IMR-90 (cell line): ENCODE data around the gene YKT6. TPM values are rescaled to one million over a fixed set of nuclear protein-coding genes. Genes with fewer than 3 reads are reported as not detected.

ENCODE experiments used
- ATAC-seq: fragments of 200-7000 bp; cut with Tn5 transposase; 2 replicates; pipeline ENCODE4 v1.9.1; 2020; ENCODE audit warnings: low read depth, mild to moderate bottlenecking, moderate library complexity
- BruUV-seq: library from RNA; stranded (reverse); fragments of 400-500 nt; replicated peaks from 2 replicates; lab custom pipeline; 2021; lab: Mats Ljungman, UMichigan
- CTCF ChIA-PET: fragments of 300-600 bp; formaldehyde crosslinking; extraction: SDS; loops from one replicate; lab custom pipeline; 2021; ENCODE audit warnings: antibody characterized with exemption; lab: Yijun Ruan, JAX
- POLR2A ChIA-PET: fragments of 300-600 bp; sonication (Branson Sonifier 250); formaldehyde crosslinking; loops from one replicate; lab custom pipeline; 2022; ENCODE audit warnings: antibody characterized with exemption; ENCODE audit not compliant: unreplicated experiment; lab: Charles Lee
- DNase-seq: peaks from one replicate; pipeline ENCODE4 v3.0.0; 2013
- H2AFZ ChIP-seq: replicated peaks from 2 replicates; pipeline ENCODE3; 2013; ENCODE audit warnings: low read length, mild to moderate bottlenecking; ENCODE audit not compliant: poor library complexity
- H2AK5ac ChIP-seq: 2 replicates; pipeline ENCODE4 v1.6.1; 2013; ENCODE audit warnings: low read depth, low read length, inconsistent platforms
- H2AK9ac ChIP-seq: replicated peaks from 2 replicates; pipeline ENCODE3; 2013; ENCODE audit warnings: mild to moderate bottlenecking, low read depth, low read length, moderate library complexity; ENCODE audit not compliant: poor library complexity
- H2BK120ac ChIP-seq: 2 replicates; pipeline ENCODE4 v1.6.1; 2013; ENCODE audit warnings: low read depth, low read length, inconsistent platforms
- H2BK15ac ChIP-seq: 3 replicates; pipeline ENCODE4 v1.6.1; 2013; ENCODE audit warnings: low read depth, low read length, inconsistent platforms
- H2BK20ac ChIP-seq: 2 replicates; pipeline ENCODE4 v1.6.1; 2013; ENCODE audit warnings: low read depth, mild to moderate bottlenecking, inconsistent platforms, low read length, moderate library complexity
- H2BK5ac ChIP-seq: 2 replicates; pipeline ENCODE4 v1.6.1; 2013; ENCODE audit warnings: mild to moderate bottlenecking, low read depth, low read length, inconsistent platforms; ENCODE audit not compliant: poor library complexity, severe bottlenecking
- H3K14ac ChIP-seq: replicated peaks from 2 replicates; pipeline ENCODE4 v1.6.1; 2013; ENCODE audit warnings: low read depth, low read length, inconsistent platforms
- H3K18ac ChIP-seq: 2 replicates; pipeline ENCODE4 v1.6.1; 2013; ENCODE audit warnings: low read depth, low read length, control low read depth
- H3K23ac ChIP-seq: 2 replicates; pipeline ENCODE4 v1.6.1; 2013; ENCODE audit warnings: low read depth, low read length, inconsistent platforms
- H3K27ac ChIP-seq: 2 replicates; pipeline ENCODE4 v1.5.1; 2013; ENCODE audit warnings: mild to moderate bottlenecking, control low read depth, low read length; ENCODE audit not compliant: insufficient read depth
- H3K27me3 ChIP-seq: 2 replicates; pipeline ENCODE4 v1.6.1; 2013; ENCODE audit warnings: low read length; ENCODE audit not compliant: control insufficient read depth, insufficient read depth
- H3K36me3 ChIP-seq: 2 replicates; pipeline ENCODE4 v1.6.1; 2013; ENCODE audit warnings: low read length, mixed read lengths; ENCODE audit not compliant: control insufficient read depth, insufficient read depth
- H3K4ac ChIP-seq: 2 replicates; pipeline ENCODE4 v1.6.1; 2013; ENCODE audit warnings: low read depth, low read length, inconsistent platforms
- H3K4me1 ChIP-seq: 2 replicates; pipeline ENCODE4 v1.6.1; 2013; ENCODE audit warnings: low read length, mixed read lengths; ENCODE audit not compliant: control insufficient read depth, insufficient read depth
- H3K4me2 ChIP-seq: 2 replicates; pipeline ENCODE4 v1.6.1; 2013; ENCODE audit warnings: low read depth, mild to moderate bottlenecking, control low read depth, low read length, moderate library complexity
- H3K4me3 ChIP-seq: 2 replicates; pipeline ENCODE4 v1.5.1; 2013; ENCODE audit warnings: low read depth, mild to moderate bottlenecking, control low read depth, low read length, moderate library complexity; ENCODE audit not compliant: insufficient read depth
- H3K56ac ChIP-seq: 2 replicates; pipeline ENCODE4 v1.6.1; 2013; ENCODE audit warnings: low read length, inconsistent platforms; ENCODE audit not compliant: insufficient read depth; ENCODE audit errors: extremely low read depth
- H3K79me1 ChIP-seq, 2 experiments: 2 replicates each; pipeline ENCODE4 v1.6.1; 2013; ENCODE audit warnings: low read length in 2 of 2, inconsistent platforms in 1 of 2, low read depth in 1 of 2
- H3K9ac ChIP-seq: 2 replicates; pipeline ENCODE4 v1.6.1; 2013; ENCODE audit warnings: low read depth, low read length, control low read depth
- H3K9me1 ChIP-seq: 2 replicates; pipeline ENCODE4 v1.6.1; 2013; ENCODE audit warnings: low read length, inconsistent platforms; ENCODE audit not compliant: insufficient read depth
- H3K9me3 ChIP-seq: 2 replicates; pipeline ENCODE4 v1.6.1; 2013; ENCODE audit warnings: low read length; ENCODE audit not compliant: control insufficient read depth, insufficient read depth
- H4K20me1 ChIP-seq: 2 replicates; pipeline ENCODE4 v1.6.1; 2013; ENCODE audit warnings: low read length, inconsistent platforms; ENCODE audit not compliant: insufficient read depth
- H4K5ac ChIP-seq: 2 replicates; pipeline ENCODE4 v1.6.1; 2013; ENCODE audit warnings: mild to moderate bottlenecking, low read depth, low read length, control low read depth
- H4K8ac ChIP-seq, 2 experiments: 2 replicates each; pipeline ENCODE4 v1.6.1; 2013; ENCODE audit warnings: low read depth in 2 of 2, low read length in 2 of 2, control low read depth in 1 of 2, inconsistent platforms in 1 of 2
- H4K91ac ChIP-seq: 2 replicates; pipeline ENCODE4 v1.6.1; 2013; ENCODE audit warnings: low read depth, low read length, inconsistent platforms; ENCODE audit not compliant: insufficient read depth
- BHLHE40 ChIP-seq: fragments of 150-350 bp; IDR thresholded peaks from 2 replicates; pipeline ENCODE4 v1.6.1; 2016; ENCODE audit warnings: mild to moderate bottlenecking, low read depth, low read length
- CEBPB ChIP-seq: IDR thresholded peaks from 2 replicates; pipeline ENCODE4 v1.6.1; 2012; ENCODE audit warnings: low read depth, low read length, improper control_type of control experiment
- MAFK ChIP-seq: IDR thresholded peaks from 2 replicates; pipeline ENCODE4 v1.6.1; 2012; ENCODE audit warnings: low read depth, low read length, improper control_type of control experiment
- RFX5 ChIP-seq: IDR thresholded peaks from 2 replicates; pipeline ENCODE4 v1.8.0; 2012; ENCODE audit warnings: low read depth, mild to moderate bottlenecking, low read length, moderate library complexity
- WGBS, 2 experiments: methylation state at CpG; one replicate each; pipeline versions ENCODE4 v1.1.5 to v1.1.7; 2013; ENCODE audit warnings: missing lambda C conversion rate in 2 of 2; ENCODE audit not compliant: insufficient read length in 1 of 2; ENCODE audit errors: extremely low coverage in 2 of 2; 5-methylcytosine and 5-hydroxymethylcytosine counted together
- dilution Hi-C: fragments of 300-500 bp; cut with HindIII; formaldehyde crosslinking; loops from one replicate; pipeline ENCODE4 v1.14.3; 2018; ENCODE audit warnings: low sequenced_read_pairs; ENCODE audit not compliant: unreplicated experiment
- in situ Hi-C: fragments of 300-500 bp; cut with MboI; formaldehyde crosslinking; loops from 3 replicates; pipeline ENCODE4 v1.14.3; 2019; ENCODE audit warnings: low sequenced_read_pairs, inconsistent platforms, mixed read lengths
- intact Hi-C: fragments of 100-400 bp; cut with micrococcal nuclease; formaldehyde crosslinking; loops from 2 replicates; pipeline ENCODE4 v1.10.0; 2022
- polyA plus RNA-seq, 3 experiments: library from polyadenylated mRNA; depleted of rRNA; stranded (reverse); fragments of >200 nt; gene quantifications; 2 replicates each; pipeline ENCODE4 v1.2.3, GENCODE V29; 2012; ENCODE audit warnings: low replicate concordance in 1 of 3
- total RNA-seq: library from RNA; depleted of rRNA; stranded (reverse); fragments of >200 nt; gene quantifications from 2 replicates; pipeline ENCODE4 v1.2.3, GENCODE V29; 2012

The YKT6 gene
- total and polyA plus RNA-seq, 2 of the 4 experiments (the other 2 are of a cell fraction), result 115 to 120 TPM

DNA sequence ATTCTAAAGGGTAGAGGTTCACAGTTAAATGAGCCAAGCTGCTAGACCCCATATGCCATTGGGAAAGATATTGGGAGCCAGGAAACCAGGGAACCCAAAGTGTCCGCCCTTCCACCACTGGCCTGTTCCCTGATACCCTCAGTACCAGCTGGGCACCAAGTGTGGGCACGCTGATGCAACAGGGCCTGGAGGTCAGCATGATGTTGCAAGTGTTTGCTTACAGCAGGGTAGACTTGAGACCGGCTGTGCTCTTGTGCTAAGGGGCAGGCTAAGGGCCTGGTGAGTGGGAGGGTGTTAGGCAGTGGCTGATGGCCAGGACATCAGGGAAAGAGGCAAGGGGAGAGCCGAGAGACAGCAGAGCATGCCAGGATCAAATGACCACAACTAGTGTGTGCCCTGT is 38.6 kb upstream of the YKT6 start:
- no CpG with 5 or more reads among the region's 4 CpGs for WGBS, 2 experiments
- ATAC-seq, result no peak
- Histone ChIP-seq H4K5ac (no peak overlapping the region), H3K23ac (peak overlapping the region; percentile 32; the same call in 1 of the 2 replicates), H3K4me1 (peaks cover 8% of the 10 kb centered on the region), H2BK120ac (no peak overlapping the region; the same call in 1 of the 2 replicates), H3K27me3 (peaks cover under 1% of the 10 kb centered on the region), H2BK15ac (0 out of 3 replicates have a peak overlapping the region, but pooled peaks have one; percentile 10), H3K56ac (no peak overlapping the region), H3K14ac (no peak overlapping the region), H3K4ac (peak overlapping the region; percentile 35; the same call in 1 of the 2 replicates), H4K20me1 (no peaks in the 10 kb centered on the region), H3K18ac (peak overlapping the region; percentile 64; the same call in 1 of the 2 replicates), H2AK5ac (peak overlapping the region; percentile 83), H3K79me1 (no peaks in the 10 kb centered on the region), H4K91ac (no peak overlapping the region; the same call in 1 of the 2 replicates), H3K9me3 (no peaks in the 10 kb centered on the region), H3K4me2 (no peak overlapping the region), H3K36me3 (no peaks in the 10 kb centered on the region), H3K27ac (no peak overlapping the region), H2BK5ac (peak overlapping the region; percentile 14), H2BK20ac (peak overlapping the region; percentile 71), H4K8ac (0 out of 4 replicates have a peak overlapping the region, but pooled peaks of 1 of the 2 experiments have one; percentile 62), H2AFZ (no peak overlapping the region), H3K4me3 (no peak overlapping the region), H2AK9ac (no peak overlapping the region), H3K9me1 (peaks cover 7% of the 10 kb centered on the region; the same call in 1 of the 2 replicates), H3K9ac (no peak overlapping the region)
- in situ Hi-C loops, result no loop called here
- intact Hi-C loops, result no loop called here
- no TSS peak for BruUV-seq
- POLR2A ChIA-PET, result no interaction called here
- dilution Hi-C loops, result no loop called here
- DNase-seq, result no peak
- CTCF ChIA-PET, result no interaction called here
- no peak for TF ChIP-seq BHLHE40
- no peak for TF ChIP-seq MAFK
- peak; percentile 33; the same call in 1 of the 2 replicates for TF ChIP-seq CEBPB
- no peak for TF ChIP-seq RFX5
